B cell (primary cell): Measurements from ENCODE around the gene RAD51B. TPM values are rescaled to one million over a fixed set of nuclear protein-coding genes. Genes with fewer than 3 reads are reported as not detected.

ENCODE experiments used
- ATAC-seq: fragments of 200-7000 bp; cut with Tn5 transposase; one replicate; pipeline ENCODE4 v1.10.0; 2021; ENCODE audit warnings: low read depth, mild to moderate bottlenecking, moderate number of reproducible peaks, moderate library complexity
- CTCF ChIA-PET: fragments of 350-600 bp; sonication (Branson Sonifier 250); formaldehyde crosslinking; loops from one replicate; lab custom pipeline; 2021; ENCODE audit warnings: antibody characterized with exemption, inconsistent platforms; lab: Charles Lee
- POLR2A ChIA-PET: fragments of 350-600 bp; sonication (Branson Sonifier 250); formaldehyde crosslinking; loops from one replicate; lab custom pipeline; 2021; ENCODE audit warnings: antibody characterized with exemption; lab: Charles Lee
- DNase-seq: peaks from one replicate; pipeline ENCODE4 v3.0.0; 2013
- H2AFZ ChIP-seq: 2 replicates; pipeline ENCODE4 v1.6.1; 2012; ENCODE audit warnings: mild to moderate bottlenecking, low read depth, low read length; ENCODE audit not compliant: insufficient read depth, poor library complexity, severe bottlenecking
- H3K27ac ChIP-seq, 2 donors: 1 replicate in 1 of 2; 2 replicates in 1 of 2; pipeline ENCODE4 v1.5.1; 2012 to 2013; ENCODE audit warnings: low read length in 2 of 2, mild to moderate bottlenecking in 2 of 2, moderate library complexity in 1 of 2
- H3K27me3 ChIP-seq, 4 experiments: fragments of 200-600 bp in 1 of 4; sonication (generic) in 1 of 4; replicated peaks in 1 of 4; 1 replicate in 2 of 4; 2 replicates in 2 of 4; pipeline versions ENCODE4 v1.6.1 to v1.7.0; 2013 to 2016; ENCODE audit warnings: low read length in 3 of 4, mild to moderate bottlenecking in 2 of 4, mixed read lengths in 1 of 4, moderate library complexity in 1 of 4; ENCODE audit not compliant: insufficient read depth in 4 of 4, control insufficient read depth in 3 of 4; ENCODE audit errors: control extremely low read depth in 1 of 4
- H3K36me3 ChIP-seq, 2 experiments: replicated peaks in 1 of 2; 1 replicate in 1 of 2; 2 replicates in 1 of 2; pipeline versions ENCODE4 v1.6.1 to v1.7.1; 2013; ENCODE audit warnings: low read length in 1 of 2; ENCODE audit not compliant: insufficient read depth in 2 of 2, control insufficient read depth in 1 of 2; ENCODE audit errors: control extremely low read depth in 1 of 2, extremely low read depth in 1 of 2
- H3K4me1 ChIP-seq, 2 donors: fragments of 200-600 bp in 1 of 2; sonication (generic) in 1 of 2; 1 replicate in 1 of 2; 2 replicates in 1 of 2; pipeline versions ENCODE4 v1.5.1 to v1.6.1; 2013 to 2017; ENCODE audit warnings: low read length in 2 of 2; ENCODE audit not compliant: control insufficient read depth in 2 of 2, insufficient read depth in 2 of 2
- H3K4me2 ChIP-seq: replicated peaks from 2 replicates; pipeline ENCODE3; 2012; ENCODE audit warnings: mild to moderate bottlenecking, low read depth, low read length; ENCODE audit not compliant: poor library complexity, severe bottlenecking
- H3K4me3 ChIP-seq, 5 experiments: fragments of 200-600 bp in 1 of 5; sonication (generic) in 1 of 5; 1 replicate in 3 of 5; 2 replicates in 2 of 5; pipeline versions ENCODE4 v1.5.1 to v1.7.0; 2011 to 2016; ENCODE audit warnings: low read length in 4 of 5, mild to moderate bottlenecking in 4 of 5, low read depth in 2 of 5, control low read depth in 1 of 5, moderate library complexity in 1 of 5; ENCODE audit not compliant: insufficient read depth in 1 of 5; ENCODE audit errors: control extremely low read depth in 1 of 5, extremely low read depth in 1 of 5
- H3K79me2 ChIP-seq: fragments of 200-600 bp; sonication (generic); one replicate; pipeline ENCODE4 v1.6.0; 2016; ENCODE audit warnings: low read length; ENCODE audit not compliant: control insufficient read depth, insufficient read depth
- H3K9ac ChIP-seq: fragments of 200-600 bp; sonication (generic); 2 replicates; pipeline ENCODE4 v1.6.1; 2017; ENCODE audit warnings: mild to moderate bottlenecking, low read length, moderate library complexity
- H3K9me3 ChIP-seq, 3 donors: one replicate each; pipeline versions ENCODE4 v1.6.1 to v1.7.1; 2013; ENCODE audit warnings: low read length in 2 of 3; ENCODE audit not compliant: control insufficient read depth in 2 of 3, insufficient read depth in 1 of 3; ENCODE audit errors: control extremely low read depth in 1 of 3
- H4K20me1 ChIP-seq: 2 replicates; pipeline ENCODE4 v1.6.0; 2012; ENCODE audit warnings: mild to moderate bottlenecking, low read length; ENCODE audit not compliant: insufficient read depth, control insufficient read depth, poor library complexity, severe bottlenecking
- H3K27ac Mint-ChIP-seq: one replicate; pipeline ENCODE4 v1.8.0; 2021; ENCODE audit warnings: mixed read lengths
- H3K27me3 Mint-ChIP-seq: one replicate; pipeline ENCODE4 v1.8.0; 2021; ENCODE audit warnings: mixed read lengths
- H3K4me1 Mint-ChIP-seq: one replicate; pipeline ENCODE4 v1.8.0; 2021; ENCODE audit warnings: mixed read lengths
- H3K4me3 Mint-ChIP-seq: one replicate; pipeline ENCODE4 v1.8.0; 2021; ENCODE audit warnings: mixed read lengths
- H3K9me3 Mint-ChIP-seq: one replicate; pipeline ENCODE4 v1.8.0; 2022; ENCODE audit warnings: mixed read lengths; ENCODE audit not compliant: insufficient read depth
- CTCF ChIP-seq: fragments of 200-600 bp; IDR thresholded peaks from one replicate; pipeline ENCODE4 v1.8.0; 2022; ENCODE audit warnings: antibody characterized with exemption, mild to moderate bottlenecking
- EZH2 ChIP-seq: IDR thresholded peaks from 2 replicates; pipeline ENCODE4 v1.6.1; 2012; ENCODE audit warnings: borderline replicate concordance, low read depth, mild to moderate bottlenecking, moderate library complexity, low read length; ENCODE audit not compliant: insufficient read depth, poor library complexity, severe bottlenecking
- WGBS: methylation state at CpG from one replicate; pipeline ENCODE4 v1.1.5; 2013; ENCODE audit warnings: missing lambda C conversion rate; ENCODE audit not compliant: insufficient coverage; 5-methylcytosine and 5-hydroxymethylcytosine counted together
- intact Hi-C: fragments of 100-400 bp; cut with micrococcal nuclease; formaldehyde crosslinking; loops from one replicate; pipeline ENCODE4 v1.10.0; 2022
- polyA plus RNA-seq: library from polyadenylated mRNA; depleted of rRNA; stranded (reverse); fragments of >200 nt; gene quantifications from 2 replicates; pipeline ENCODE4 v1.2.3, GENCODE V29; 2012
- total RNA-seq, 2 donors: library from RNA; stranded (reverse); fragments of 120-200 nt in 1 of 2; gene quantifications; 1 replicate in 1 of 2; 2 replicates in 1 of 2; pipeline versions ENCODE4 v1.2.3 to v1.2.4, GENCODE V29; 2013 to 2022

The RAD51B gene
- total and polyA plus RNA-seq, 2 donors (not counting 1 experiment from before 2014, with no cell fraction given) = 6.5 to 60.6 TPM

- ChIA-PET CTCF (interaction anchor here (0.6 kb wide), 1 partner anchor 36 kb away, joined by 3 read pairs; no protein-coding TSS in a partner anchor), POLR2A (no interaction called here)
- peaks cover 0 to 5% (median 0%) of the 10 kb centered on the region in 3 donors for H3K9me3 ChIP-seq
- no peak overlapping the region for H2AFZ ChIP-seq
- H3K4me1 ChIP-seq = peaks cover 0 to 6% of the 10 kb centered on the region in 2 donors
- no peak overlapping the region for H3K27ac ChIP-seq
- H3K4me2 ChIP-seq = no peak overlapping the region
- no peak overlapping the region for H3K9ac ChIP-seq
- no peak for TF ChIP-seq CTCF
- H3K4me3 Mint-ChIP-seq = no peak overlapping the region
- peaks cover 10% of the 10 kb centered on the region for H3K4me1 Mint-ChIP-seq
- no peaks in the 10 kb centered on the region for H4K20me1 ChIP-seq
- no peaks in the 10 kb centered on the region for H3K27me3 ChIP-seq
- H3K36me3 ChIP-seq = no peaks in the 10 kb centered on the region
- 70% methylated on average over 4 of the region's 5 CpGs for WGBS
- H3K27ac Mint-ChIP-seq = no peak overlapping the region
- DNase-seq (no peak), ATAC-seq (no peak)
- H3K27me3 Mint-ChIP-seq = no peaks in the 10 kb centered on the region
- no peaks in the 10 kb centered on the region for H3K79me2 ChIP-seq
- no peak overlapping the region for H3K4me3 ChIP-seq
- intact Hi-C loops = no loop called here
- H3K9me3 Mint-ChIP-seq = no peaks in the 10 kb centered on the region
These were observed 269.7 kb downstream of the RAD51B start for GRCh38 chr14:68089146-68089731.

- no peaks in the 10 kb centered on the region for H3K36me3 ChIP-seq
- CTCF ChIA-PET = no interaction called here
- H3K9ac ChIP-seq = no peak overlapping the region
- H3K27me3 ChIP-seq = no peaks in the 10 kb centered on the region
- H3K9me3 ChIP-seq = peaks cover 0 to 2% (median 1%) of the 10 kb centered on the region in 3 donors
- no peaks in the 10 kb centered on the region for H3K27me3 Mint-ChIP-seq
- no peaks in the 10 kb centered on the region for H3K79me2 ChIP-seq
- no peak for ATAC-seq
- H3K4me1 Mint-ChIP-seq = peaks cover 1% of the 10 kb centered on the region
- no peak overlapping the region for H3K27ac Mint-ChIP-seq
- TF ChIP-seq EZH2 = no peak
- no peak for TF ChIP-seq CTCF
- H3K4me1 ChIP-seq = no peaks in the 10 kb centered on the region
- intact Hi-C loops = no loop called here
- POLR2A ChIA-PET = no interaction called here
- DNase-seq = no peak
- no peak overlapping the region for H3K27ac ChIP-seq
- H3K9me3 Mint-ChIP-seq = no peaks in the 10 kb centered on the region
- no CpG with 5 or more reads among the region's 2 CpGs for WGBS
- no peaks in the 10 kb centered on the region for H4K20me1 ChIP-seq
- no peak overlapping the region for H3K4me3 Mint-ChIP-seq
- H3K4me3 ChIP-seq = no peak overlapping the region
- H2AFZ ChIP-seq = no peak overlapping the region
- no peak overlapping the region for H3K4me2 ChIP-seq
These were observed 274.6 kb downstream of the RAD51B start for GRCh38 chr14:68094158-68094557.
